Thoracic aorta (tissue), 2 donors: ENCODE measurements around the gene FAM110D. TPM values are rescaled to one million over a fixed set of nuclear protein-coding genes. Genes with fewer than 3 reads are reported as not detected.

Source experiments
- ATAC-seq: fragments of 150-250 bp; one replicate; pipeline ENCODE4 v1.8.0; 2017; ENCODE audit warnings: low read depth; ENCODE audit not compliant: insufficient number of reproducible peaks, low FRiP score
- DNase-seq: peaks from one replicate; pipeline ENCODE4 v3.0.0-alpha.2; 2020; ENCODE audit warnings: low spot score
- H3K27ac ChIP-seq, 2 donors: fragments of 200-600 bp; sonication (generic); 1 replicate in 1 of 2; 2 replicates in 1 of 2; pipeline ENCODE4 v1.5.1; 2016; ENCODE audit warnings: mild to moderate bottlenecking in 2 of 2, moderate library complexity in 2 of 2
- H3K27me3 ChIP-seq: fragments of 200-600 bp; sonication (generic); replicated peaks from 2 replicates; pipeline ENCODE4 v1.6.0; 2016; ENCODE audit warnings: mild to moderate bottlenecking; ENCODE audit not compliant: insufficient read depth
- H3K36me3 ChIP-seq: fragments of 200-600 bp; sonication (generic); one replicate; pipeline ENCODE4 v1.5.1; 2016
- H3K4me1 ChIP-seq, 2 donors: fragments of 200-600 bp; sonication (generic); 1 replicate in 1 of 2; 2 replicates in 1 of 2; pipeline versions ENCODE4 v1.5.1 to v1.6.0; 2016; ENCODE audit warnings: low read depth in 2 of 2, mild to moderate bottlenecking in 1 of 2; ENCODE audit not compliant: control insufficient read depth in 1 of 2
- H3K4me3 ChIP-seq: fragments of 200-600 bp; sonication (generic); 2 replicates; pipeline ENCODE4 v1.5.1; 2016; ENCODE audit warnings: mild to moderate bottlenecking
- H3K9me3 ChIP-seq: fragments of 200-600 bp; sonication (generic); 2 replicates; pipeline ENCODE4 v1.5.1; 2016
- CTCF ChIP-seq: fragments of 200-600 bp; sonication (generic); IDR thresholded peaks from one replicate; pipeline ENCODE4 v1.5.1; 2019; ENCODE audit warnings: antibody characterized with exemption
- total RNA-seq, 2 donors: library from RNA; depleted of rRNA; stranded (reverse); fragments of >200 nt; gene quantifications; one replicate each; pipeline versions ENCODE4 v1.1.0 to v1.2.3, GENCODE V29; 2016

FAM110D gene
- total RNA-seq, 2 donors from 2014 or later, result 9.9 to 10.6 TPM

GRCh38 chr1:26132834-26133167, 26.1 kb upstream of the FAM110D start:
- TF ChIP-seq CTCF, result no peak
- Histone ChIP-seq H3K36me3 (no peaks in the 10 kb centered on the region), H3K9me3 (no peaks in the 10 kb centered on the region), H3K4me1 (no peaks in the 10 kb centered on the region), H3K27me3 (no peaks in the 10 kb centered on the region), H3K27ac (no peak overlapping the region), H3K4me3 (no peak overlapping the region)
- ATAC-seq (no peak), DNase-seq (no peak)

GRCh38 chr1:26134466-26134865, 24.4 kb upstream of the FAM110D start:
- ATAC-seq (no peak), DNase-seq (no peak)
- TF ChIP-seq CTCF, result no peak
- Histone ChIP-seq H3K4me1 (no peaks in the 10 kb centered on the region), H3K9me3 (no peaks in the 10 kb centered on the region), H3K36me3 (no peaks in the 10 kb centered on the region), H3K27ac (no peak overlapping the region), H3K4me3 (no peak overlapping the region), H3K27me3 (no peaks in the 10 kb centered on the region)

- no peak for TF ChIP-seq CTCF
- Histone ChIP-seq H3K9me3 (no peaks in the 10 kb centered on the region), H3K36me3 (no peaks in the 10 kb centered on the region), H3K4me1 (no peaks in the 10 kb centered on the region), H3K27ac (no peak overlapping the region), H3K4me3 (no peak overlapping the region), H3K27me3 (no peaks in the 10 kb centered on the region)
- no peak for ATAC-seq
- no peak for DNase-seq
Observed at GRCh38 chr1:26138974-26139558, 19.8 kb upstream of the FAM110D start.

GRCh38 chr1:26142159-26142558, 16.7 kb upstream of the FAM110D start:
- no peak overlapping the region for H3K27ac ChIP-seq
- no peaks in the 10 kb centered on the region for H3K36me3 ChIP-seq
- H3K9me3 ChIP-seq, result no peaks in the 10 kb centered on the region
- ATAC-seq, result no peak
- no peaks in the 10 kb centered on the region for H3K4me1 ChIP-seq
- H3K4me3 ChIP-seq, result peak overlapping the region; percentile 31
- no peak for TF ChIP-seq CTCF
- DNase-seq, result no peak
- no peaks in the 10 kb centered on the region for H3K27me3 ChIP-seq

GRCh38 chr1:26145041-26145959, 13.6 kb upstream of the FAM110D start:
- no peaks in the 10 kb centered on the region for H3K36me3 ChIP-seq
- DNase-seq (no peak), ATAC-seq (peak; percentile 50)
- no peaks in the 10 kb centered on the region for H3K27me3 ChIP-seq
- H3K4me1 ChIP-seq, result no peaks in the 10 kb centered on the region
- TF ChIP-seq CTCF, result peak; percentile 72
- no peaks in the 10 kb centered on the region for H3K9me3 ChIP-seq
- H3K27ac ChIP-seq, result no peak overlapping the region
- no peak overlapping the region for H3K4me3 ChIP-seq
